WI38 (cell line): ENCODE measurements around the gene WDR31.

Experiments used
- H3K4me3 ChIP-seq: 2 replicates; pipeline ENCODE4 v1.5.1; 2011; ENCODE audit warnings: low read depth, mild to moderate bottlenecking, control low read depth, low read length
- CTCF ChIP-seq: IDR thresholded peaks from 2 replicates; pipeline ENCODE4 v1.5.1; 2012; ENCODE audit warnings: low read depth, mild to moderate bottlenecking, control low read depth, low read length

WDR31 gene

GRCh38 chr9:113311961-113312360 is 28.1 kb downstream of the WDR31 start:
- TF ChIP-seq CTCF, result no peak
- H3K4me3 ChIP-seq, result no peak overlapping the region

DNA sequence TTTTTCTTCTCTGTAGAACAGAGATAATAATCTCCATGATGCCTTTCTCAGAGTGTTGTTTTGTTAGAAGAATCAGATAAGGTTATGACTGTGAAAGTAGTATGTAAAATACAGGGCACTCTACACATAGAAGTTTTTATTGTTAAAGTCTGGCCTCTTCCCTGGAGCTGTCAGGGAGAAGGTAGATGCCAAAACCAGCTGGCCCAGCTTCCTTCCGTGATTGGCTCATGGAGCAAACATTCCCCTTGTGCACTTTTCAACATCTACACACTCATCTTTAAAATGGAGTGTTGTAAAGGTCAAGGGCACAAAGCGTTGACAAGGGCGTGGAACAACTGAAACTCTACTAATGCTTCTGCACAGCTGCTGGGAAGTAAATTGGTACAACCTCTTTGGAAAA is 29.5 kb downstream of the WDR31 start:
- no peak for TF ChIP-seq CTCF
- H3K4me3 ChIP-seq, result no peak overlapping the region

- peak; percentile 64 for TF ChIP-seq CTCF
- no peak overlapping the region for H3K4me3 ChIP-seq
These were observed 30.8 kb downstream of the WDR31 start for GRCh38 chr9:113309204-113309813.

- TF ChIP-seq CTCF, result no peak
- no peak overlapping the region for H3K4me3 ChIP-seq
These were observed 32.6 kb downstream of the WDR31 start for GRCh38 chr9:113307396-113307975.

- H3K4me3 ChIP-seq, result no peak overlapping the region
- no peak for TF ChIP-seq CTCF
These were observed 33.5 kb downstream of the WDR31 start for GRCh38 chr9:113306566-113306965.

GRCh38 chr9:113302792-113303418 is 37.2 kb downstream of the WDR31 start, which contains the start of gene RNF183:
Gene RNF183, minus strand, starts transcription at chr9:113303376. Its CDS starts 5,192 bp downstream, at chr9:113298184.
- no peak for TF ChIP-seq CTCF
- H3K4me3 ChIP-seq, result no peak within 1 kb of the TSS

GRCh38 chr9:113301548-113301947 is 38.5 kb downstream of the WDR31 start:
- no peak overlapping the region for H3K4me3 ChIP-seq
- no peak for TF ChIP-seq CTCF
